NCI-H82 treated with DMSO at 0.1 percent for 48 hours (cell line): Measurements from ENCODE around the gene CD300LG.
"Not testable (repeated sequence)": the region's sequence is repeated elsewhere in the genome, so short reads cannot be mapped to it uniquely, and the experiment has no call there.

Experiments used
- DNase-seq: peaks from one replicate; lab custom pipeline; 2025; ENCODE audit not compliant: unreplicated experiment; lab: John Stamatoyannopoulos, UW

The CD300LG gene

GRCh38 chr17:43877451-43878155, 30.6 kb downstream of the CD300LG start:
- DNase-seq, result no peak

GRCh38 chr17:43878260-43879175, 31.5 kb downstream of the CD300LG start:
- DNase-seq, result peak; percentile 15

- DNase-seq, result no peak
These were observed 32.9 kb downstream of the CD300LG start for GRCh38 chr17:43879723-43880419.

GRCh38 chr17:43880420-43880991, 33.5 kb downstream of the CD300LG start:
- peak; percentile 9 for DNase-seq

GRCh38 chr17:43881181-43881580, 34.2 kb downstream of the CD300LG start:
- no peak for DNase-seq

- DNase-seq, result no peak
These were observed 35.0 kb downstream of the CD300LG start for GRCh38 chr17:43881758-43882505.

- DNase-seq, result no peak
These were observed 35.9 kb downstream of the CD300LG start for GRCh38 chr17:43882761-43883415.

- peak; percentile 78 for DNase-seq
These were observed 41.6 kb downstream of the CD300LG start for GRCh38 chr17:43888548-43888947.

- DNase-seq, result no peak
These were observed 43.3 kb downstream of the CD300LG start for GRCh38 chr17:43890240-43890639.

- DNase-seq, result no peak
These were observed 45.1 kb downstream of the CD300LG start for GRCh38 chr17:43891851-43892646.

- DNase-seq, result no peak
These were observed 45.6 kb downstream of the CD300LG start for GRCh38 chr17:43892647-43892952.

GRCh38 chr17:43894494-43894893, 47.5 kb downstream of the CD300LG start:
- not testable (repeated sequence) for DNase-seq

GRCh38 chr17:43897831-43898230, 50.9 kb downstream of the CD300LG start:
- no peak for DNase-seq

- no peak for DNase-seq
These were observed 51.5 kb downstream of the CD300LG start for GRCh38 chr17:43898446-43898845.

- peak; percentile 76 for DNase-seq
These were observed 53.3 kb downstream of the CD300LG start for GRCh38 chr17:43900183-43900857.

GRCh38 chr17:43900858-43901754, 54.1 kb downstream of the CD300LG start:
- DNase-seq, result no peak

- DNase-seq, result peak; percentile 87
These were observed 55.0 kb downstream of the CD300LG start for GRCh38 chr17:43901861-43902589.
